Measurements from ENCODE around the gene RABL3. TPM values are rescaled to one million over a fixed set of nuclear protein-coding genes. Genes with fewer than 3 reads are reported as not detected.

Gene RABL3
- total RNA-seq, result 10.8 and 14.7 TPM in 2 replicates

GRCh38 chr3:120742198-120742848, at the start of gene RABL3, which contains the start of gene GTF2E1:
Gene RABL3 (minus strand): TSS chr3:120742516. CDS start chr3:120742507, 9 bp downstream.
Gene GTF2E1 (plus strand): TSS chr3:120742744. CDS start chr3:120750553, 7,809 bp downstream.

GRCh38 chr3:120682095-120682681, 60.1 kb downstream of the RABL3 start, which contains the start of gene HGD:
Gene HGD (minus strand): TSS chr3:120682239. CDS start chr3:120682111, 128 bp downstream.

Other genes starting within 250 kb of the RABL3 start
- gene NDUFB4, start 146.2 kb downstream of the RABL3 start, total RNA-seq, result 16.4 and 32.7 TPM in 2 replicates
- 0.25 and 0.49 TPM in 2 replicates for gene HGD, start 60.3 kb downstream of the RABL3 start, total RNA-seq
- 24.3 and 41.5 TPM in 2 replicates for gene GTF2E1, start 228 bp upstream of the RABL3 start, total RNA-seq
- not detected in 2 replicates for gene STXBP5L, start 165.7 kb upstream of the RABL3 start, total RNA-seq